Measurements from ENCODE around the gene ADH5. TPM values are rescaled to one million over a fixed set of nuclear protein-coding genes. Genes with fewer than 3 reads are reported as not detected.

ADH5 gene
- 64.0 and 78.7 TPM in 2 replicates for total RNA-seq

GRCh38 chr4:99088481-99089365 is at the start of gene ADH5:
Gene ADH5, minus strand, starts transcription at chr4:99088788. Its CDS starts 88 bp downstream, at chr4:99088700.

Other genes starting within 250 kb of the ADH5 start
- 108 and 169 TPM in 2 replicates for gene EIF4E, start 159.7 kb downstream of the ADH5 start, total RNA-seq
- gene METAP1, start 93.1 kb downstream of the ADH5 start, total RNA-seq, result 43.8 and 48.8 TPM in 2 replicates
- gene ADH4, start 55.5 kb upstream of the ADH5 start, total RNA-seq, result not detected in 2 replicates
- gene ADH6, start 130.5 kb upstream of the ADH5 start, total RNA-seq, result not detected in 2 replicates
- not detected in 2 replicates for gene ADH1A, start 202.2 kb upstream of the ADH5 start, total RNA-seq
- gene ADH1B, start 232.6 kb upstream of the ADH5 start, total RNA-seq, result not detected in 2 replicates